Measurements from ENCODE around the gene RECQL5. TPM values are rescaled to one million over a fixed set of nuclear protein-coding genes. Genes with fewer than 3 reads are reported as not detected.
"Not testable (repeated sequence)": the region's sequence is repeated elsewhere in the genome, so short reads cannot be mapped to it uniquely, and the experiment has no call there.

Gene RECQL5
- total RNA-seq, 1 donor from 2014 or later: 18.7 TPM

DNA sequence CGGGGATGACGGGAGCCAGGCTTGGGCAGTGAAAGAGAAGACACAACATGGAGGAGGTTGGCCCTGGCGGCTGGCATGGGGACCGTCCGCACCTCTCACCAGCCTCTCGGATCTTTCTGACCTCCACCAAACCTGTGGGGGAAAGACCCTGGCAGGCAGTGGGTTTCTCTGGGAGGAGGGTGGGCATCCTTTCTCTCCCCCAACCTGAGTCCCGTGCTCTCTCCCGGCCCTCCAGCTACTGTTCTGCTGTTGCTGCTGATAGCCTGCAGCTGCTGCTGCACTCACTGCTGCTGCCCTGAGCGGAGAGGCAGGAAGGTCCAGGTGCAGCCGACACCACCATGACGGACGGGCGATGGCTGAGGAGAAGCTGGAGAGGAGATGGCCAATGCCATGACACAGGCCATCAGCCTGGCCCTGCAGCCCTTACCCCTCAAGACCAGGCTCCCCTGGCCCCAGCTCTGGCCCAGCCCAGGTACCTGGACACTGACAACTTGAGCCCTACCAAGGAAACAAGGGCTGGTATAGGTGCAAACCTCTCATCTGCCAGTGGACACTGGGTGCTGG lies 26.3 kb downstream of the RECQL5 start:
- Histone ChIP-seq H3K36me3 (ENCODE audit: control insufficient read depth, insufficient read depth, low read length) (no peaks in the 10 kb centered on the region), H3K27me3 (ENCODE audit: control insufficient read depth, insufficient read depth, low read length) (no peaks in the 10 kb centered on the region), H3K4me3 (ENCODE audit: low read depth, low read length) (no peak overlapping the region)
- DNase-seq (ENCODE audit: low read depth): no peak
- TF ChIP-seq, protein P1, sequence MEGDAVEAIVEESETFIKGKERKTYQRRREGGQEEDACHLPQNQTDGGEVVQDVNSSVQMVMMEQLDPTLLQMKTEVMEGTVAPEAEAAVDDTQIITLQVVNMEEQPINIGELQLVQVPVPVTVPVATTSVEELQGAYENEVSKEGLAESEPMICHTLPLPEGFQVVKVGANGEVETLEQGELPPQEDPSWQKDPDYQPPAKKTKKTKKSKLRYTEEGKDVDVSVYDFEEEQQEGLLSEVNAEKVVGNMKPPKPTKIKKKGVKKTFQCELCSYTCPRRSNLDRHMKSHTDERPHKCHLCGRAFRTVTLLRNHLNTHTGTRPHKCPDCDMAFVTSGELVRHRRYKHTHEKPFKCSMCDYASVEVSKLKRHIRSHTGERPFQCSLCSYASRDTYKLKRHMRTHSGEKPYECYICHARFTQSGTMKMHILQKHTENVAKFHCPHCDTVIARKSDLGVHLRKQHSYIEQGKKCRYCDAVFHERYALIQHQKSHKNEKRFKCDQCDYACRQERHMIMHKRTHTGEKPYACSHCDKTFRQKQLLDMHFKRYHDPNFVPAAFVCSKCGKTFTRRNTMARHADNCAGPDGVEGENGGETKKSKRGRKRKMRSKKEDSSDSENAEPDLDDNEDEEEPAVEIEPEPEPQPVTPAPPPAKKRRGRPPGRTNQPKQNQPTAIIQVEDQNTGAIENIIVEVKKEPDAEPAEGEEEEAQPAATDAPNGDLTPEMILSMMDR (IDR thresholded peaks at IDR 0.05; ENCODE audit: insufficient read depth, low read length, poor library complexity, severe bottlenecking): no peak

DNA sequence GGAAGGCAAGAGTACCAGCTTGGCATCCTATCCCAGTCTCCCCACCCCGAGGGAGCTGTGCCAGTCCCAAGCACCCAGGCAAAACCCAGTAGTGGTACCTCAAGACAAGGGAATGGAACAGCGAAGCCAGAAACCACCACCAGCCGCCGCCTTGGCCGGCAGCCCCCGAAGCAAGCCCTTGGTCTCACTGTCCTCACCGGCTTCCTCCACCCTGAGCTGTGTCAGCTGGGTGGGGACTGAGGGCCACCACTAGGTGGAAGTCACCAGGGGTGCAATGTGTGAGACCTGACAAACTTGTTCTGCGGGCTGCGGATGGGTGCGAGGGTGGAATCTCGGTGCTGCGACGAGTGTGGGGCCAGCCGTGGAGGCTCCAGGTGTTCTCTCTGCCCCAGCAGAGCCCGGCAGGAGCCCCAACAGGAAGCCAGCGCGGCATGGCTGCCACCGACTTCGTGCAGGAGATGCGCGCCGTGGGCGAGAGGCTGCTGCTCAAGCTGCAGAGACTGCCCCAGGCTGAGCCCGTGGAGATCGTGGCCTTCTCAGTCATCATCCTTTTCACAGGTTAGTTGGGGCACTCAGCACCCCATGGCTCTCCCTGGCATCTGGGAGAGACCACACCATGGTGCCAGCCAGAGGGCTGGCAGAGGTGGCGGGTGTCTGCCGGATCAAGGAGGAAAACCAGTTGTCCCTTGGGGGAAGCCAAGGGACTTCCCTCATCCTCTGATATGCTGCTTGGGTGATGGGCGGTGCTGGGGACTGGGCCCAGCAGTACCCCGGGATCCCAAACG lies 27.0 kb downstream of the RECQL5 start:
- Histone ChIP-seq H3K27me3 (ENCODE audit: control insufficient read depth, insufficient read depth, low read length) (no peaks in the 10 kb centered on the region), H3K4me3 (ENCODE audit: low read depth, low read length) (no peak overlapping the region), H3K36me3 (ENCODE audit: control insufficient read depth, insufficient read depth, low read length) (no peaks in the 10 kb centered on the region)
- DNase-seq (ENCODE audit: low read depth): no peak
- TF ChIP-seq, protein P1 (IDR thresholded peaks at IDR 0.05; ENCODE audit: insufficient read depth, low read length, poor library complexity, severe bottlenecking): no peak

DNA sequence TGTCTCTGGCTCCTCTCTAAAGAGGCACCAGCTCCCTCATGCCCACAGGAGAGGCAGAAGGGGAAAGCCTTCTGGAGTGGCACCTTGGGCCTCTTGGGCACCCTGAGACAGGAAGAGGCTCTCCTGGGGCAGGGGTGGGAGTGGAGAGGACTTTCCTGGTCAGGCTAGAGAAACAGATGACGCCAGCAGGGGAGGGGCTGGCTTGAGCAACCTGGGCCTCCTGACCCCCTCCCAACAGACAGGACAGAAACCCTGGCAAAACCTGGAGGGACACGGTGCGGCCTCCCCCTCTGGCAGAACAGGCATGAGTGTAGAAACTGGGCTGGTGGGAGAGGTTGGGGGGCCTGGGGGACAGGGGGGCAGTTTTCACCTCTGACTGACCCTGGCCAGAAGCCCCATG lies 27.6 kb downstream of the RECQL5 start:
- no peak for DNase-seq (ENCODE audit: low read depth)
- TF ChIP-seq, protein P1 (IDR thresholded peaks at IDR 0.05; ENCODE audit: insufficient read depth, low read length, poor library complexity, severe bottlenecking): no peak
- Histone ChIP-seq H3K4me3 (ENCODE audit: low read depth, low read length) (no peak overlapping the region), H3K27me3 (ENCODE audit: control insufficient read depth, insufficient read depth, low read length) (no peaks in the 10 kb centered on the region), H3K36me3 (ENCODE audit: control insufficient read depth, insufficient read depth, low read length) (no peaks in the 10 kb centered on the region)

DNA sequence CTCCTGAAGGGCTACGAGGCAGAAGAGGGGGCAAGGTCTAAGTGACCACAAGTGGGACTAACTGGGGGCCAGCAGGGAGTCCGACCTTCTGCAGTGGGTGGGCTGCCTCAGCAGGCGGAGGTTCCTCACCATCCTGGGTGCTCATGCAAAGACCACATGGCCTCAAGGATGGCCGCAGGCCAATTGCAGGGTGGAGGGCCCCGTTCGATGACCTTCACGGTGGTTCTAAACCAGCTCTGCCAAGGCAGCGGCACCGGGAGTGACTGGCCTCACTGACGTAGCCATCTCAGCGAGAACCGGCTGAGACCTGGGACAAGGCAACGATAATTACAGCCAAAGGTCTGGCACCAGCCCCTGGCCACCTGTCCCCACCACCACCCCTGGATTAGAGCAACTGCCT lies 28.1 kb downstream of the RECQL5 start:
- H3K4me3 ChIP-seq (ENCODE audit: low read depth, low read length): no peak overlapping the region
- no peak for DNase-seq (ENCODE audit: low read depth)
- TF ChIP-seq, protein P1 (IDR thresholded peaks at IDR 0.05; ENCODE audit: insufficient read depth, low read length, poor library complexity, severe bottlenecking): no peak
- no peaks in the 10 kb centered on the region for H3K27me3 ChIP-seq (ENCODE audit: control insufficient read depth, insufficient read depth, low read length)
- no peaks in the 10 kb centered on the region for H3K36me3 ChIP-seq (ENCODE audit: control insufficient read depth, insufficient read depth, low read length)

DNA sequence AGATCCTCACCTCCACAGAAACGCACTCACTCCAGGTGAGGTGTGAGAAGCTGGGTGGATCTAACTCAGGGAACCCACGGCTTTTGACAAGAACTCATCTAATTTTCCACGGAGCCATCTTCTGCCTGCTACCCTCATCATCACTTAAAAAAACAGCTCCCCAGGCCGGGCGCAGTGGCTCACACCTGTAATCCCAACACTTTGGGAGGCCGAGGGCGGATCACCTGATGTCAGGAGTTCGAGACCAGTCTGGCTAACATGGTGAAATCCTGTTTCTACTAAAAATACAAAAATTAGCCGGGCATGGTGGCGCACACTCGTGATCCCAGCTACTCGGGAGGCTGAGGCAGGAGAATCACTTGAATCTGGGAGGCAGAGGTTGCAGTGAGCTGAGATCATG lies 28.9 kb downstream of the RECQL5 start:
- H3K27me3 ChIP-seq (ENCODE audit: control insufficient read depth, insufficient read depth, low read length); H3K4me3 ChIP-seq (ENCODE audit: low read depth, low read length); DNase-seq (ENCODE audit: low read depth): not testable (repeated sequence)

DNA sequence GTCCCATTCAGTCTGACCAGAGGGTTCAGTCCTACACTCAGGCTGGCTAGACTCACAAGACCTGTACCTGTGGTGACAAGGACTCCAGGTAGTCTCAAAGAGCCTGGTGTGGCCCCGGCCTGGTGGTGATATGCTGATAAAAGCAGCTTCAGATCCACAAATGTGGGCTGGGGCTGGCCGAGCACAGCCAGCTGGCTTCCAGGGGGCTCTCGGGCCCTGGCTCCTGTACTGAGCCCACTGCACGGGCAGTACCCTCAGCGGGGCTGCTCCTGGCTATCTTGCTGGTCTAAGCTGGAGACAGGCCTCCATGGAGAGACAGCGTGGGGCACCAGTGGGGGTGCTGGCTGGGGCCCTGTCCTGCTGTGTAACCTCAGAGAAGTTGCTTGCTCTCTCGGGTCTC lies 29.4 kb downstream of the RECQL5 start:
- DNase-seq (ENCODE audit: low read depth): no peak

More for the DNA sequence above, 28.9 kb downstream of the RECQL5 start:
- H3K36me3 ChIP-seq (ENCODE audit: control insufficient read depth, insufficient read depth, low read length): not testable (repeated sequence)

More for the DNA sequence above, 29.4 kb downstream of the RECQL5 start:
- Histone ChIP-seq H3K36me3 (ENCODE audit: control insufficient read depth, insufficient read depth, low read length) (no peaks in the 10 kb centered on the region), H3K4me3 (ENCODE audit: low read depth, low read length) (no peak overlapping the region), H3K27me3 (ENCODE audit: control insufficient read depth, insufficient read depth, low read length) (no peaks in the 10 kb centered on the region)
- TF ChIP-seq, protein P1 (IDR thresholded peaks at IDR 0.05; ENCODE audit: insufficient read depth, low read length, poor library complexity, severe bottlenecking): no peak
